OCI-M1 (cell line): Measurements from ENCODE around the gene SSH2.
"Not testable (repeated sequence)": the region's sequence is repeated elsewhere in the genome, so short reads cannot be mapped to it uniquely, and the experiment has no call there.

Experiments
- DNase-seq: peaks from one replicate; lab custom pipeline; 2025; lab: John Stamatoyannopoulos, UW

Gene SSH2

DNA sequence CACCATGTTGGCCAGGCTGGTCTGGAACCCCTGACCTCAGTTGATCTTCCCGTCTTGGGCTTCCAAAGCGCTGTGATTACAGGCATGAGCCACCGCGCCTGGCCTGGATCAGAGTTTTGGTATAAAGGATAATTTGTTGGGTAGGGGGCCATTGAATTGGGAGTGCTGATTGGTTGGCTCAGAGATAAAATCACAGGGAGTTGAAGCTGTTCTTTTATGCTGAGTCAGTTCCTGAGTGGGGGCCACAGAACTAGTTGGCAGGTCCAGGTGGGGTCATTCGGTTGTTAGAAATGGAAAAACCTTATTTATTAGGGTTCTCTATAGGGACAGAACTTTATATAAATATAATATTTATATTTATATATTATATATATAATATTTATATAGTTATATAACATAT, 147.1 kb downstream of the SSH2 start:
- peak; percentile 26 for DNase-seq

DNA sequence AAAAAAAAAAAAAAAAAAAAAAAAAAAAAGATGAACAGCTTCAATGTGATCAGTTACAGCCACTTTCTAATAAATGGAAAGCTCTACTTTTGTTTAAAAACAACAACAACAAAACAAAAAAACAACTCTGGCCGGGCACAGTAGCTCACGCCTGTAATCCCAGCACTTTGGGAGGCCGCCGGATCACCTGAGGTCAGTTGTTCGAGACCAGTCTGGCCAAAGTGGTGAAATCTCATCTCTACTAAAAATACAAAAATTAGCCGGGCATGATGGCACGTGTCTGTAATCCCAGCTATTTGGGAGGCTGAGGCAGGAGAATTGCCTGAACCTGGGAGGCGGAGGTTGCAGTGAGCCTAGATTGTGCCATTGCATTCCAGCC, 150.2 kb downstream of the SSH2 start:
- not testable (repeated sequence) for DNase-seq

DNA sequence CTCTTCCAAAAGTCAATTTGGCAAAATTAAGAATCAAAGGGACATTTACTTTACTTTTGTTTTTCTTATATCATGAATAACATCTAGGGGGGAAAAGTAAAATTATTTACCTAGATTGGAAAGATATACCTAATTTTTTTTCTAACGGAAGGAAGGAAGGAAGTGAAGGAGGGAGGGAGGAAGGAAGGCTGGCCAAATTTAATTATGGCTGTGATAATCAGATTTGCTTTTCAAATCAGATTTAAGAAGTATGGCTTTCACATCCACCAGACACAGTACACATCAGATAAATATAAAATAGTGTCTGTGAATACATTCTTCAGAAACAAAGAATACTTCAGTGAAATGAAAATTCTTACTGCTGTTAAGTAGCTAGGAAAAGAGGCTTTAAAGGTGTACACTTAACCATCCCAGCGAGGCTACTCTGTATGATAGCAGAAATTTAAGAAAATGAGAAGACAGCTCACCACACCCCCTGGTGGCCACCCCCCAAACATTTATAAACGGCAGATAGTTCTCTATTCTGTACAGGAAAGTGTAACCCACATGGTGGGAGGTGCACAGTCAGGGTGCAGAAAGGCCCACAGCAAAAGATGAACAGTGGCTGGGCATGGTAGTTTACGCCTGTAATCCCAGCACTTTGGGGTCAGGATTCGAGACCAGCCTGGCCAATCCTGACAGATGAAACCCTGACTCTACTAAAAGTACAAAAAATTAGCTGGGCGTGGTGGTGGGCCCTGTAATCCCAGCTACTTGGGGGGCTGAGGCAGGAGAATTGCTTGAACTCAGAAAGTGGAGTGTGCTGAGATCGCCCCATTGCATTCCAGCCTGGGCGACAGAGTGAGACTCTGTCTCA, 150.8 kb downstream of the SSH2 start:
- peak; percentile 92 for DNase-seq

DNA sequence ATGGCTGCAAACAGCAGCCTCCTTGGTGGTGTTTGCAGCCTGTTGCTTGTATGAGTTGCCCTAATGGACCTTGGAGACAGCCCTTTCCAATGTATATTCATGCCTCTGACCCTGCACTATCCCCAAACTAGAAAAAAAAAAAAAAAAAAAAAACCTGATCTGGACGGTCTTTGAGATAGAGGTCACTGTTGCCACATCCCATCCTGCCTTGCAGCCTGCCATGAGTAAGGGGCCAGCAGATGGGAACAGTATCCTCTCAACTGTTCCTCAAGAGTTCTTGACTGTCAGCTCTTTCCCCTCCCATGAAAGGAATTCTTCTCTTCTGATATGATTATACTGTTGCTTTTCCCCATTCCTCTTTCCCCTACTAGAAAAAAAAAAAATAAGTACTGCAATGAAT, 152.4 kb downstream of the SSH2 start:
- peak; percentile 37 for DNase-seq

DNA sequence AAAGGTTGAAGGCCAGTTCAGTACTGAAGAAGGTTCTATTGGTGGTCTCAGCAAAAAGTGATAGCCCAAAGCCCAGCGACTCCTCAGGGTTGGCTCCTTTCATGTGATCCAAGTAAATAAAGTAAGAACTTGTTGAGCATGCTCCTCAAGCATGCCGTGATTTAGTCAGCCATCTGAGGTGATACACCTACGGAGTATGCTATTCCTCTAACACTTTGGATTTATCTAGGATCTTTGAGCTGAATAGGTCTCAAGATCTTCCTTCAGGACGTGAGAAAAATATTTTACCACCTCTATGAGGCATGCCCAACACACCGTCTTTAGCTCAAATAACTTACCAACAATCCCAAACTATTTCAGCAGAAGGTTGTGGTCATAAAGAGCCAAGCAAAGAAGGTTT, 154.0 kb downstream of the SSH2 start:
- no peak for DNase-seq

DNA sequence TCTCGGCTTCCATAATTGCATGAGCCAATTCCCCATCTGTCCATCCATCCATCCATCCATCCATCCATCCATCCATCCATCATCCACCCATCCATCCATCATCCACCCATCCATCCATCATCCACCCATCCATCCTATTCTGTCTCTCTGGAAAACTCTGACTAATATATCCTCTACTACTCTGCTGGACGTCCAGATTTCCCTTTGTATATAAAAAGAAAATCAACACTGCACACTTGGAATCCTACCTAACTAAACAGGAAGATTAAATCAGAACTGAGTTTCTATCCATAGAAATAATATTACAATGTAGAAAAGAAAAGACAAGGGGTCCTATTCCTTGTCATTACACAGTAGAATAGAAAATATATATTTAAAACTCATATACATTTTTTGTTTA, 157.0 kb downstream of the SSH2 start:
- no peak for DNase-seq

DNA sequence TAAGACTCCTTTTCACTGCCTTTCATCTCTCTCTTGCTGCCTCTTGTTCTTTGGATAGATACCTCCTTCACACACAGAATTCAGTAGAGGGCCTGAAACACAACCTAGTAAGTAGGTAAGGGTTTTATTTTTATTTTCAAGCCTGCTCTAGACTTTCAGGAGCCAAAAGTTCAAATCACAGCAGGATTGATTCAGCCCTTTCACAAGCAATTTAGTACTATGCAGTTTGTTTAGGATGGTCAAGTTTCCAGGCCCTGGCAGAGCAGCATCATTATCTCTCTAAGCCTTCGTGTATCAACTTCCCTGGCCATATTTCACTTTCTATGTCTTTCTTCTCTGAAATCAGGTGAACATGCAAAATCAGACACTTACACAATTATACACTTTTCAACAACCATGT, 158.5 kb downstream of the SSH2 start:
- DNase-seq = no peak

DNA sequence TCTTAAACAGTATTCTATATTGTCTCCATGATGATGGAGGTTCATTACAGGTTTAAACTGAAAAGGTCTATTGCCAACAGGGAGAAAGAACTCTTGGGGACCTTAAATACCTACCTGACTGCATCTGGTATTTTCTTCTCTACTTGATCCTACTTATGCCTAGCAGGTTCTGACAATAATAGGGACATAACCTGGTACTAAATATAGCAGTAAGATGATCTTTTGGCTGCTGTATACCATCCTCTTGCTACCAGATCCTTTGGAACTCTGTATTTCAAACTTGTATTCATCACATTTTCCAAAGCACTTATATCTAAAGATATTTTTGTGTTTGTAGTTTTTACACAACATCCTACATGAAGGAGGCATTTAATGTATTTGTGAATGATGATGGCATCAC, 160.8 kb downstream of the SSH2 start:
- DNase-seq = no peak

DNA sequence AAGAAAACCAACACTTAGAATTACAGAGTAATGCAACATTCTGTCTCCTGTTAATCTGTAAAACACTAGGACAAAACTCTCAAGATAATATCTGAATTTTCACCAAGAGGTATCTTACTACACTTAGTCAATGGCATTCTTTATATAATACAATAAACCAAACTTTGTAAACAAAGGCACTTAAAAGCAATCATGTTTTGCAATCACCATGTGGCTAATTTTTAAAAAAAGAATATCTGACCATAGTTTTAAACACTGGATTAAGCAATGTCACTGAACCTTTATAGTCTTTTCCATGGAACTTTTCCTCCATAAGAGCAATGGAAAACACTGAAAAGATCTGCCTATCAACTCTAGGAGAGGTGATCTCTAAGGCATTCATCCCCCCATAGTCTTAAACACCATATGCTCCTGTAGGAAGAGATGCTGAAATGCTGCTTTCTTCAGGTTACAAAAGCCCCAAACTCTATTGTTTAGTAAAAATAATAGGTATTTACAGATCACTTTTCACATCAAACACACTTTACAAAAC, 163.2 kb downstream of the SSH2 start:
- DNase-seq = no peak

DNA sequence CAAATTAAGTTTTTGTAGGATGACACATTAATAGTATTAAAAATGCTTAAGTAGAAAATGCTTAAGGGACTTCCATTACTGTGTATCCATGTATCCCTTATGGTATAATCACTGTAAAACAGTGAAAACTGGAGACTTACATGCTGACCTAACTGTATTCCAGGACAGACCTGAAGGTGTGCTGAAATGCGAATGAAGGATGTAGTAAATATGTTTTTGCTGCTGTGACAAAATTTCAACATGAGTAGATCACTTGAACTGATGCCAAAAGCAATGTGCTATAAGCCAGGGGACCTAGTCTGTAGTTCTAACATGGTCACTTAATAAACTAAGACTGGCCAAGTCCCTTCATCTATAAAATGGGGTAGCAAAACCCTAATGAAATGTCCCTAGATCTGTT, 165.3 kb downstream of the SSH2 start:
- no peak for DNase-seq

DNA sequence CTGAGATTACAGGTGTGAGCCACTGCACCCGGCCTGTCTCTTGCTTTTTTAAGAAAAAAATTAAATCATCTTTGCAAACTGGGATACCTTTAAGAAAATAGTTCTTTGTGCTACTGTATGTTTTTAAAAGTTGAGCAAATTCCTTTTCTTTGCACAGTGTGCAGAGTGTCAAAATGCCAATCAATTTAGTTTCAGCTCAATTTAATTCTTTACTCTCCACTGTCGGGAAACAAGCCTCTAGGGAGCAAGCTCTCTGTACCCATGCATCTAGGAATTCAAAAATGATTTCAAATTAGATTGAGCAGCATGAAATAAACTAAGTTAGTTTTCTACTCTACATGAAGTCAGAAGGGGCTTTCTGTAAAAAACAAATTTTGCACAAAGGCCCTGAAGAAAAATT, 165.8 kb downstream of the SSH2 start:
- no peak for DNase-seq

DNA sequence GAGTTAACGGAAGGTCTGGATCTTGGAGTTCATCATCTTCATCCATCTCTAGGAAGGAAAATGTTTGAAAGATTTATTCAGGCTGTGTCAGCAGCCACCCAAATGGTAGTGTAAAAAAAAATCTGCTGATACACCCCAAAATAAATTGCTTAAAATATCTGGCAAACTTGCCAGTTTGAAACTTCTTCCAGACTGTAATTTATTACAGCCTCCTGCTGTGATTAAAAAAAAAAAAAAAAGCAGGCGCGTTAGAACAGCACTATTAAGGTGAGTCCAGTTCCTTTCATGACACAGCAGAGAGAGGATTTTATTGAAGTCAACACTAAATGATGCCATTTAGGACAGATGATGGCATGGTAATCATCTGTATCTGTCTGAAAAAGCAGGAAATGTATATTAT, 166.8 kb downstream of the SSH2 start:
- no peak for DNase-seq

DNA sequence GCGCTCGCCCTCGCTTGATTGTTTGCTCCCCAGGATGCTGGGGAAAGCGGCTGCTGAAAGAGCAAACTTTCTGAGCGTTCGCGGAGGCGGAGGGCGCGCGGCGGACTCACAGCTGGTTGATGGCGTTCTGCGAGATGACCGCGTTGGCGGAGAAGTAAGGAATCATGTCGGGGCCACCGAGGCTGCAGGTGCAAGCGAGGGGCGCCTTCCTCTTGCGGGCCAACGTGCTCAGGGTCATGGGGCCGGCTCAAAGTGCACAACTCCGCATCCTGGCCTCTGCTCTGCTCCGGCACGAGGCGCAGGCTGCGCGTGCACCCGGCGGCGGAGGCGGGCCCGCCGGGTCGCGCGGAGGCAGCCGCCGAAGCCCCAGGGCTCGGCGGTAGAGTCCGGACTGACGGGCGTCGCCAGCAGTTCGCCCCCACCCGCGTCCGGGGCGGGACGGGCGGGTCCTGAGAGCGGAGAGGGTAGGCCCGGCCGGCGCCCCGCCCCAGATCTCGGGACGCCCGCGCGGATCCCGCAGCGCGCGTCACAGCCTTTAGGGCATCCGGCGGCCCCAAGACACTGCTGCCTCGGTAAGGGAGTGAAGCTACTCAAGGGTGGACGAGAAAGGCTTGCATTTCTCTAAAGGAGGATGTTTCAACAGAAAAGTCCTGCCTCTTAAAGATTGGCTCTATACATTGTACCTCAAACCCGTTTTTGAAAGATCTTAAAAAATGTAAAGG, 168.8 kb downstream of the SSH2 start:
- DNase-seq = peak; percentile 94

DNA sequence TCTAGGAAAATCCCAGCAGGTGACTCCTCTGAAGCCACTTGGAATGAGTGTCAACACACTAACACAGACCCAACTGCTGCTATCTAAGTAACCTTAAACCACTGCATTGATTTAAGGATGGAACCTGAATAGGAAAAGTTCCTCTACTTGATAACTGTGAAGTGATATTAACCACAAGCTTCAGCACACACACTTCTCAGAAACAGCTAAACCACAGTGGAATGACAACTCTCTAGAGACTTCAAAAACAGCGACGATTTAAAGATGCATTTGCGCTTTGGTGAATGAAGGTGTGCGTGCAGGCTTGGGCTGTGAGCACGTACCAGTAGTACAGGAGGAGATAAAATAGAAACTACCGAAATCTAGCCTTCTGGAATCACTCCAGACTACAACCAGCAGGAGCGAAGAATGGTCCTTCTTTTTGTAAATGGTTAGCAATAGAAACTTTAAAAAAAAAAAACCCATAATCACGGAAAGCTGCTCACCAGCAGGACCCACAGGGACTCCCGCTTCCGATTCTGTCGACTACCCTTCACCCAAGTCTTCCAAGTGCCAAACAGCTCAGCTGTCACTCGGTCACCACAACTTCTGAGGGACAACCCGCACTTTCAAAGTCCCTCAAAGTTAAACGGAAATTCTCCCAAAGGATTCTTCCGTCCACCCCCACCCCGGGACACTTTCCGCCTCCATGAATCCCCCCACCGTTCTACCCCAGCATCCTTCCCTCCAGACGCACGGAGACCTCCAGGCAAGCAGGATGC, 169.6 kb downstream of the SSH2 start:
- peak; percentile 84 for DNase-seq

DNA sequence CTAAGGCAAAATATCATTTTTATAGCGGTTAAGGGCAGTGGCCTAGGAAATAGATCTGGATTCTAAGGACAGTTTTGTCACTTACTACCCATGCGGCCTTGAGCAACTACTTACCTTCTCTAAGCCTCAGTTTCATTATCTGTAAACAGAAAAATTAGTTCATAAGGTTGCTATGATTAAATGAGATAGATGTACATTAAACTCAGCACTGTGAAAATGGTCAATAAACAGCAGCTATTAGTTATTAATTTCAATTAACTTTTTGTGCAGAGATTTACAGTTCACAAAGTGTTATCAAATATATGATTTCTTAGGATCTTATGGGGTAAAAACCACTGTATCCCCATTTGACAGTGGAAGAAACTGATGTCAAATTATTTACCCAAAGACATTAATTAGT, 171.8 kb downstream of the SSH2 start:
- no peak for DNase-seq

DNA sequence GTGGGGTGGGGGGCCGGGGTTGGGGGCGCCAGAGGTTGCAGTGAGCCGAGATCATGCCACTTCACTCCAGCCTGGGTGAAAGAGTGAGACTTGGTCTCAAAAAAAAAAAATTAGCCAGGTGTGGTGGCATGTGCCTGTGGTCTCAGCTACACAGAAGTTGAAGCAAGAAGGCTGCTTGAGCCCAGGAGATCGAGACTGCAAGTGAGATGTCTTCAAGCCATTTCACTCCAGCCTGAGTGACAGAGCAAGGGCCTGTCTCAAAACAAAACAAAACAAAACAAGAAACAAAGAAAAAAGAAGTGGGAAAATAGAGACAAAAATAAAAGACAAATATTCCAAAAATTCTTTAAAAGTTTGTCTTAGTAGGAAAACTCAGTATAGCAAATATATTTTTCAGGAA, 172.2 kb downstream of the SSH2 start:
- DNase-seq = no peak

DNA sequence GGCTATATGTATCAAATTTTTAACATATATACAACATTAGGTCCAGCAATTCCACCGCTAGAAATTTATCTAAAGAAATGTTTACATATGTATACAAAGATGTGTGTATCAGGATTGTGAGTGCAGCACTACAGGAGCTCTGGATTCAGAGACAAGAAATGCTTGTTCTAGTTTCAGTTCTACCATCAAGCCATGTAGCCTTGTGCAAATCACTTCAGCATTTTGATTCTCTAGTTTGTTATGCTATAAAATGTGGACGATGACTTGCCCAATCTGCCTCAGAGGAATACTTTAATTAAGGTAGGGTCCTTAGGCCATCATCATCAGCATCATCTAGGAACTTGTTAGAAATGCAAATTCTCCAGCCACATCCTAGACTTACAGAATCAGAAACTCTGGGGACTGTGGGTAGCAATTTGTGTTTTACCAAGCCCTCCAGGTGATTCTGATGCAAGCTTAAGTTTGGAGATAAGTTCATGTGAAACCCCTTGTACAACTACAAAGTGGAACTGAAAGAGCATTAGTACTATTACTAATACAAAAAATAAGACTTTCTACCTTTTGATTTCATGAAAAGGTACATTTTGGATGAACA, 176.1 kb downstream of the SSH2 start:
- no peak for DNase-seq

DNA sequence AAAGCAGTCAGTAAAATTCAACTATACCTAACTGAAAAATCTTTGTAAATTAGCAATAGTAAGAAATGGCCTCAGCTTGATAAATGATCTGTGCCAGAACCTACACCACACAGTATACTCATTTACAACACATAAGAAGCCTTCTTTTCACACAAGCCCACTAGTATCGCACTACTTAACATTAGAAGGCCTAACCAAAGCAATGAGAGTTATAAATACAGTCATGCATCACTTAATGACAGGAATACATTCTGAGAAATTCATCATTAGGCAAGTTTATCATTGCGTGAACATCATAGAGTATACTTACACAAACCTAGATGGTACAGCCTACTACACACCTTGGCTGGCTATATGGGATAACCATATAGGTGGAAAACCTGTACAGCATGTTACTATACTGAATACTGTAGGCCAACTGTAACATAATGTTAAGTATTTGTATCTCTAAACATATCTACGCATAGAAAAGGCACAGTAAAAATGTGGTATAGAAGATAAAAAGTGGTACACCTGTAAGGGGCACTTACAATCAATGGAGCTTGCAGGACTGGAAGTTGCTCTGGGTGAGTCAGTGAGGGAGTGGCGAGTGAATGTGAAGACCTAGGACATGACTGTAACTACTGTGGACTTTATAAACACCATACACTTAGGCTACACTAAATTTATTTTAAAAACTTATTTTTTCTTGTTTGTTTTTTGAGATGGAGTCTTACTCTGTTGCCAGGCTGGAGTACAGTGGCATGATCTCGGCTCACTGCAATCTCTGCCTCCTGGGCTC, 180.8 kb downstream of the SSH2 start:
- DNase-seq = no peak

DNA sequence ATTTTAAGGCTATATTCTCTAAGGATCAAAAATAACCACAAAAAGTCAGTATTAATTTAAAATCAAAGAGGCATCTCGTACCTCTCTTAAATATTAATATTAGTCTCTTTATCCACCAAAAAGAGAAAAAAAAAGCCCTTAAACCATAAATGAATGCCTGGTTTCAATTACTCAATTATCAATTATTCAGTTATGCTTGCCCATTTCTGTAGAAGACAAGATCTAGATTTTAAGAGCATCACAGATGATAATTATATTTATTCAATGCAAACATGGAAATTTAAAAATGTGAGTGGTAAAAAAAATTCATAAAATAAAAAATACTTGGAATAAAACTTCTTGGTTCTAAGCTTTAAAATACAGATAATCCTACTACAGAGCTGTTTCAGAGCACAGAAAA, 181.6 kb downstream of the SSH2 start:
- DNase-seq = no peak

DNA sequence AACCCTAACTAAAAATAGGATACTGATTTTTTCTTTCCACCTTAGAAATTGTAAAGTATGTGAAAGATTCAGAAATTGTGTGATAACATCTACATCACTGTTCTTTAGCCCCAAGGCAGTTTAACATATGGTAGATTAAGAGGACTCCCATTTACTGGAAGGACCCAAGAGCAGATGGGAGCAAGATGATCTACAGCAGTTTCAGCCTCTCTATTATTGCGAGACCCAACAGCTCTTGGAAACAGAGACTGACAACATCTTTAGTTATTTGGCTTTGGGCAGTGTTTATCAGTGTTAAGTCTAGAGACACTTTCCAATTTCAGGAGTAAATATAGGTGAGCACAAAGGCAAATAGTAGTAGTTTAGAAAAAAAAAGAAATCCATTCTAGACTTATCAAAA, 182.4 kb downstream of the SSH2 start:
- DNase-seq = no peak

DNA sequence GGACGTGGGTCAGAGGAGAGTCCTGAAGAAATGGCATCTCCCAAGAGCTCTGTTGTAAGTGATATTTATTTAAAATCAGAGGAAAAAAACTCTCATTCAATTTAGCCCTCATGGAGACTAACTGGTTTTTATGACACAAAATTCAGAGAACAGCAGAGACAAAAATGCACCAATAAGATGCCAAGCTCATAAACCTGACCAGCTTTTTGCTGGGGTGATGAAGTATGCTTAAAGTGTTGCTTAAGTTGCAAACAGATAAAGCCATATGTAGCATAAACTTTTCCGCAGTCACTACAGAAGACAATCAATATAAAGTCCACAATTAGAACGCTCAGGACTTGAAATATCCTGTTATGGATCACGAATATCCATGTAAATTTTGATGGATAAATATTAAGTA, 183.4 kb downstream of the SSH2 start:
- DNase-seq = no peak
